Stimulated activated naive CD4-positive, alpha-beta T cell (primary cell): Measurements from ENCODE around the gene TCHP.

Experiments used
- DNase-seq, 6 experiments: peaks; one replicate each; lab custom pipeline; 2025; lab: John Stamatoyannopoulos, UW

The TCHP gene

GRCh38 chr12:109934026-109934425 is 34.0 kb downstream of the TCHP start:
- DNase-seq = no peak

- no peak for DNase-seq
Observed at GRCh38 chr12:109937371-109937770, 37.3 kb downstream of the TCHP start.

- DNase-seq = no peak
Observed at GRCh38 chr12:109938947-109939346, 38.9 kb downstream of the TCHP start.

GRCh38 chr12:109939504-109939903 is 39.4 kb downstream of the TCHP start:
- no peak for DNase-seq

GRCh38 chr12:109940339-109940923 is 40.4 kb downstream of the TCHP start:
- no peak for DNase-seq

GRCh38 chr12:109943811-109944210 is 43.7 kb downstream of the TCHP start:
- DNase-seq = no peak

GRCh38 chr12:109944561-109945359 is 44.7 kb downstream of the TCHP start:
- DNase-seq = no peak

- peak in 1 of 6 experiments; percentile 4 for DNase-seq
Observed at GRCh38 chr12:109946505-109946904, 46.4 kb downstream of the TCHP start.

- no peak for DNase-seq
Observed at GRCh38 chr12:109946913-109947312, 46.8 kb downstream of the TCHP start.

- DNase-seq = no peak
Observed at GRCh38 chr12:109947521-109947920, 47.4 kb downstream of the TCHP start.

- no peak for DNase-seq
Observed at GRCh38 chr12:109948368-109948767, 48.3 kb downstream of the TCHP start.

- no peak for DNase-seq
Observed at GRCh38 chr12:109949089-109949488, 49.0 kb downstream of the TCHP start.

GRCh38 chr12:109950625-109951024 is 50.6 kb downstream of the TCHP start:
- no peak for DNase-seq

- DNase-seq = no peak
Observed at GRCh38 chr12:109951136-109951535, 51.1 kb downstream of the TCHP start.

GRCh38 chr12:109951751-109952150 is 51.7 kb downstream of the TCHP start:
- DNase-seq = no peak

GRCh38 chr12:109952160-109952858 is 52.2 kb downstream of the TCHP start:
- DNase-seq = no peak

GRCh38 chr12:109952873-109953272 is 52.8 kb downstream of the TCHP start:
- no peak for DNase-seq

GRCh38 chr12:109953656-109954055 is 53.6 kb downstream of the TCHP start:
- no peak for DNase-seq

- no peak for DNase-seq
Observed at GRCh38 chr12:109958374-109958773, 58.3 kb downstream of the TCHP start.

- no peak for DNase-seq
Observed at GRCh38 chr12:109959411-109960093, 59.5 kb downstream of the TCHP start.

GRCh38 chr12:109961201-109961600 is 61.1 kb downstream of the TCHP start:
- no peak for DNase-seq

GRCh38 chr12:109961612-109962011 is 61.5 kb downstream of the TCHP start:
- no peak for DNase-seq

- DNase-seq = no peak
Observed at GRCh38 chr12:109962398-109962797, 62.3 kb downstream of the TCHP start.
